Sigmoid colon (tissue), 7 donors: ENCODE measurements around the gene TIMM21. TPM values are rescaled to one million over a fixed set of nuclear protein-coding genes. Genes with fewer than 3 reads are reported as not detected.
A peak's percentile ranks its signal among the peaks of the same experiment; 100 is the strongest.

Source experiments
- DNase-seq: peaks from one replicate; pipeline ENCODE4 v3.0.0-alpha.2; 2019
- H3K27ac ChIP-seq, 4 donors: fragments of 200-600 bp; sonication (generic); one replicate each; pipeline ENCODE4 v1.5.1; 2016 to 2019; ENCODE audit warnings: mild to moderate bottlenecking in 1 of 4
- H3K27me3 ChIP-seq, 3 donors: fragments of 200-600 bp; sonication (generic); one replicate each; pipeline ENCODE4 v1.5.1; 2019; ENCODE audit warnings: mild to moderate bottlenecking in 1 of 3
- H3K36me3 ChIP-seq, 4 donors: fragments of 200-600 bp; sonication (generic); one replicate each; pipeline ENCODE4 v1.5.1; 2016 to 2019
- H3K4me1 ChIP-seq, 4 donors: fragments of 200-600 bp; sonication (generic); one replicate each; pipeline ENCODE4 v1.5.1; 2017 to 2019
- H3K4me3 ChIP-seq, 4 donors: fragments of 200-600 bp; sonication (generic); one replicate each; pipeline ENCODE4 v1.5.1; 2017 to 2019; ENCODE audit warnings: mild to moderate bottlenecking in 2 of 4, moderate library complexity in 1 of 4
- H3K9me3 ChIP-seq, 4 donors: fragments of 200-600 bp in 3 of 4; sonication (generic) in 3 of 4; one replicate each; pipeline versions ENCODE4 v1.5.1 to v1.6.1; 2013 to 2019
- EP300 ChIP-seq, 4 donors: sonication (generic); formaldehyde crosslinking; IDR thresholded peaks; one replicate each; pipeline ENCODE4 v1.6.1; 2017; ENCODE audit warnings: antibody characterized with exemption in 4 of 4
- POLR2A ChIP-seq, 2 donors: fragments of 450-650 bp; IDR thresholded peaks; one replicate each; pipeline ENCODE4 v1.6.1; 2016; ENCODE audit warnings: antibody characterized with exemption in 2 of 2, mild to moderate bottlenecking in 2 of 2, moderate library complexity in 2 of 2
- POLR2AphosphoS5 ChIP-seq, 4 donors: sonication (generic); formaldehyde crosslinking; IDR thresholded peaks; one replicate each; pipeline ENCODE4 v1.6.1; 2017; ENCODE audit warnings: antibody characterized with exemption in 4 of 4
- WGBS, 2 donors: extraction: QIAGEN DNeasy Blood & Tissue Kit; methylation state at CpG; one replicate each; pipeline ENCODE4 v1.1.7; 2013; 5-methylcytosine and 5-hydroxymethylcytosine counted together
- intact Hi-C: fragments of 100-400 bp; cut with DNase I; formaldehyde crosslinking; loops from one replicate; pipeline ENCODE4 v1.15.1; 2023
- polyA plus RNA-seq, 3 donors: library from polyadenylated mRNA; stranded (reverse); fragments of 200-250 nt; gene quantifications; one replicate each; pipeline ENCODE4 v1.2.3, GENCODE V29; 2013
- total RNA-seq, 4 donors: library from RNA; depleted of rRNA; stranded (reverse); fragments of >200 nt; gene quantifications; one replicate each; pipeline ENCODE4 v1.1.0, GENCODE V29; 2016
- TF ChIP-seq, protein P1 (sequence below), 4 experiments: fragments of 450-650 bp in 3 of 4; fragments of 200-600 bp in 1 of 4; IDR thresholded peaks; one replicate each; pipeline ENCODE4 v1.5.1; 2016 to 2019; ENCODE audit warnings: antibody characterized with exemption in 4 of 4, mild to moderate bottlenecking in 3 of 4, moderate library complexity in 2 of 4
- donor health status: healthy with polysubstance abuse.
- donor health status: Bipolar disorder and iron deficiency.
- donor health status: healthy.

The TIMM21 gene
- total and polyA plus RNA-seq, 7 donors: 9.0 to 65.3 (median 42.4) TPM

DNA sequence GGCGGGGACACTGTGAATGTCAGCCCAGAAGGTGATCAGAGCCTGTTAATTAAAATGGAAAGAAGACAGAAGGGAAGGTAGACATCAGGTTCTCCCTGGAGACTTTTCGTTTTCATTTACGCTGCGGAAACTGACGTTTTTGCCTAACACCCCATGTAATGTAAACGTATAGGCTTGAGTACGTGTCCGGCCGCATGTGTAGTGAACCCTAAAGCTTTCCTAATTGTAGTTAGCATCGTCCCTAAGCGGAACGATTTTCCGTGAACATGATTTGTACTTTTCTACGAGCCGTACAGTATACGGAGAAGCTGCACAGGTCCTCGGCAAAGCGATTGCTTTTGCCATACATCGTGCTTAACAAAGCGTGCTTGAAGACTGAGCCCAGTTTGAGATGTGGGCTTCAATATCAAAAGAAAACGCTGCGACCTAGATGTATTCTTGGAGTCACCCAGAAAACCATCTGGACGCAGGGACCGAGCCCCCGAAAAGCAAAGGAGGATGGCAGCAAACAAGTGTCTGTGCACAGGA, 284 bp downstream of the TIMM21 start:
- Histone ChIP-seq H3K9me3 (no peaks in the 10 kb centered on the region), H3K36me3 (peaks cover 0 to 11% (median 0%) of the 10 kb centered on the region in 4 donors), H3K27me3 (no peaks in the 10 kb centered on the region), H3K4me1 (peaks cover 0 to 45% (median 40%) of the 10 kb centered on the region in 4 donors), H3K27ac (peak overlapping the region; percentile 90 to 99 (median 96)), H3K4me3 (peak overlapping the region; percentile 61 to 86 (median 70))
- intact Hi-C loops: loop anchor here (1.0 kb wide), 1 partner anchor 348 kb away; the partner anchor contains the start of gene CNDP2
- 0% methylated on average over 25 of the region's 25 CpGs for WGBS, 2 donors
- no peak for TF ChIP-seq EP300 (IDR thresholded peaks at IDR 0.05)
- TF ChIP-seq POLR2AphosphoS5 (IDR thresholded peaks at IDR 0.05): peak in 1 of 4 donors; percentile 48
- TF ChIP-seq POLR2A (IDR thresholded peaks at IDR 0.05): no peak
- TF ChIP-seq, protein P1, sequence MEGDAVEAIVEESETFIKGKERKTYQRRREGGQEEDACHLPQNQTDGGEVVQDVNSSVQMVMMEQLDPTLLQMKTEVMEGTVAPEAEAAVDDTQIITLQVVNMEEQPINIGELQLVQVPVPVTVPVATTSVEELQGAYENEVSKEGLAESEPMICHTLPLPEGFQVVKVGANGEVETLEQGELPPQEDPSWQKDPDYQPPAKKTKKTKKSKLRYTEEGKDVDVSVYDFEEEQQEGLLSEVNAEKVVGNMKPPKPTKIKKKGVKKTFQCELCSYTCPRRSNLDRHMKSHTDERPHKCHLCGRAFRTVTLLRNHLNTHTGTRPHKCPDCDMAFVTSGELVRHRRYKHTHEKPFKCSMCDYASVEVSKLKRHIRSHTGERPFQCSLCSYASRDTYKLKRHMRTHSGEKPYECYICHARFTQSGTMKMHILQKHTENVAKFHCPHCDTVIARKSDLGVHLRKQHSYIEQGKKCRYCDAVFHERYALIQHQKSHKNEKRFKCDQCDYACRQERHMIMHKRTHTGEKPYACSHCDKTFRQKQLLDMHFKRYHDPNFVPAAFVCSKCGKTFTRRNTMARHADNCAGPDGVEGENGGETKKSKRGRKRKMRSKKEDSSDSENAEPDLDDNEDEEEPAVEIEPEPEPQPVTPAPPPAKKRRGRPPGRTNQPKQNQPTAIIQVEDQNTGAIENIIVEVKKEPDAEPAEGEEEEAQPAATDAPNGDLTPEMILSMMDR (IDR thresholded peaks at IDR 0.05): no peak
- no peak for DNase-seq

DNA sequence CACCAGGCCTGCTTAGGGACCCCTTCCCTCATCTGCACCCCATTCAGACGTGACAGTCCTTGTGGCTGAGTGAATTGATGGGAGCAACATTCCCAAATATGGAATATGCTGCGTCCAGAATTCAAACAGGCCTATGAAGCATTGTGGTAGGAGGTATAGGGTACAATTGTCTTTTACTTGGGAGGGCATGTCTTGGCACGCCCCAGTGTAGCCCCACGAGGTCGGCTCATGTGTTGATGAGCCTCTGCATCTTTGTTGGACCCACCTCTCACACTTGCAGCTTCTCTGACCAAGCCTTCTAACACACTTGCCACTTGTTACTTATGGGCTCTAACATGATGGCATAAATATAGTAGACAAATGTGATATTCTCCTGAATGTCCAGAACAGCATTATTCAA, 1.6 kb downstream of the TIMM21 start:
- Histone ChIP-seq H3K36me3 (peaks cover 0 to 18% (median 2%) of the 10 kb centered on the region in 4 donors), H3K4me1 (peaks cover 0 to 45% (median 40%) of the 10 kb centered on the region in 4 donors), H3K27me3 (no peaks in the 10 kb centered on the region), H3K27ac (no peak overlapping the region), H3K4me3 (peak overlapping the region in 1 of 4 donors; percentile 71), H3K9me3 (no peaks in the 10 kb centered on the region)
- DNase-seq: no peak
- TF ChIP-seq POLR2A (IDR thresholded peaks at IDR 0.05) (no peak), POLR2AphosphoS5 (IDR thresholded peaks at IDR 0.05) (no peak)
- WGBS, 2 donors: 59 to 82% methylated on average over 5 of the region's 5 CpGs
- intact Hi-C loops: no loop called here

DNA sequence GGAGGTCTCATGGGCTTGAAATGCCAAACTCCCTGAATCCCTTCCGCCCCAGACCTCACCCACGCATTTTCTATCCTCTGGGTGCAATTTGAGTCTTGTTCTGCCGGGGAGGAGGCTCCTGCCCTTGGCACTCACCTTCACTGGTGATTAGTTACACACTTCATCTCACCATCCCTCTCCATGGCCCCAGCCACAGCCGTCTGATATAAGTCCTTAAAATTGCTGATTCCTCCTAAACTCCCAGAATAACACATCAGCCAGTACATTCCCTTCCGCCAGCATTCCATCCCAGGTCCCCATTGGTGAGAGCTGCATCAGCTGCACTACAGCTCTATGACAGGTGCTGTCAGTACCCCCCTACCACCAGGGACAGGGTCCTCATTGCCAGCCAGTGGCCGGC, 3.9 kb downstream of the TIMM21 start:
- intact Hi-C loops: no loop called here
- TF ChIP-seq, protein P1 (IDR thresholded peaks at IDR 0.05): no peak
- TF ChIP-seq EP300 (IDR thresholded peaks at IDR 0.05) (no peak), POLR2A (IDR thresholded peaks at IDR 0.05) (no peak), POLR2AphosphoS5 (IDR thresholded peaks at IDR 0.05) (no peak)
- peaks cover 0 to 42% (median 10%) of the 10 kb centered on the region in 4 donors for H3K36me3 ChIP-seq
- no peak for DNase-seq
- 89 to 93% methylated on average over 6 of the region's 6 CpGs for WGBS, 2 donors
- no peak overlapping the region for H3K27ac ChIP-seq
- H3K27me3 ChIP-seq: no peaks in the 10 kb centered on the region
- peaks cover 0 to 39% (median 35%) of the 10 kb centered on the region in 4 donors for H3K4me1 ChIP-seq
- H3K9me3 ChIP-seq: no peaks in the 10 kb centered on the region
- H3K4me3 ChIP-seq: no peak overlapping the region

DNA sequence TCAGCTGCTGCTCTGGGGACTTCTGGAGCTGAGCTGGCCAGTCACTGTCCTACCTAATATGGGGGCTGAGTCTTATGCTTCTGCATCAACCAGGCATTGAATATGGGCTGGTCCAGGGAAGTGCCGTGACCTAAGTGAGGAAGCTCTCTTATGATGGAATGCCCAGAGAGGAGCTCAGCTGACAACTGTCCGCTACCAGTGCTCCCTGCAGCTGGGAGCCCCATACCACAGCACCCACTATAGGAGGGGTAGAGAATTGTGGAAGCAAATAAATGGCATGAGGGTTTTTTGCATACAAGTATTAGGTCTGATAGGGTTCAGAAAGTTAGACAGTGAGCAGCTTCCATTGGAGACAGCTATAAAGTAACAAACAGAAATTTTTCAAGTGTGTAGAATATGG, 4.5 kb downstream of the TIMM21 start:
- no peak for TF ChIP-seq EP300 (IDR thresholded peaks at IDR 0.05)
- TF ChIP-seq, protein P1 (IDR thresholded peaks at IDR 0.05): no peak
- no peak for TF ChIP-seq POLR2A (IDR thresholded peaks at IDR 0.05)
- TF ChIP-seq POLR2AphosphoS5 (IDR thresholded peaks at IDR 0.05): no peak
- no peaks in the 10 kb centered on the region for H3K27me3 ChIP-seq
- no peak overlapping the region for H3K27ac ChIP-seq
- no peaks in the 10 kb centered on the region for H3K9me3 ChIP-seq
- 91 to 93% methylated on average over 2 of the region's 2 CpGs for WGBS, 2 donors
- H3K4me1 ChIP-seq: peaks cover 0 to 36% (median 34%) of the 10 kb centered on the region in 4 donors
- H3K36me3 ChIP-seq: peaks cover 0 to 48% (median 10%) of the 10 kb centered on the region in 4 donors
- intact Hi-C loops: no loop called here
- DNase-seq: no peak
- H3K4me3 ChIP-seq: no peak overlapping the region

DNA sequence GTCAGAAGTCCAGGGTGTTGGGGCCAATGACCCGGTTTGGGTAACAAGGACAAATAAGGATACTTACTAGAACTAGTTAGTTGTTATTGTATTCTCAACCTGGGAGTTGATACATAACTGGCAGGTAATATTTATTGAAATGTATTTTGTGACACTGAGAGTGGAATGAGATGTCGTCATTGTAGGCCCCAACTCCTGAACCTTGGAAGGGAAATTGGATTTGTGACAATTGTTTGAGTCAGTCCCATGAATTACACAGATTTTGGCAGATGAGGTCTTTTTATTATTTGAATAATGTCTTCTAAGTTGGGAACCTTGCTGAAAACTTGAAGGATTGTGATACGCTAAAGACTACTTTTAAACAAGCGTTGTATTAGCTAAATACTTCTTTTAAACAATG, 5.1 kb downstream of the TIMM21 start:
- TF ChIP-seq POLR2AphosphoS5 (IDR thresholded peaks at IDR 0.05) (no peak), POLR2A (IDR thresholded peaks at IDR 0.05) (no peak), EP300 (IDR thresholded peaks at IDR 0.05) (no peak)
- TF ChIP-seq, protein P1 (IDR thresholded peaks at IDR 0.05): no peak
- peaks cover 0 to 53% (median 12%) of the 10 kb centered on the region in 4 donors for H3K36me3 ChIP-seq
- 89 to 92% methylated on average over 4 of the region's 4 CpGs for WGBS, 2 donors
- no peak overlapping the region for H3K27ac ChIP-seq
- peaks cover 0 to 36% (median 34%) of the 10 kb centered on the region in 4 donors for H3K4me1 ChIP-seq
- intact Hi-C loops: no loop called here
- no peak for DNase-seq
- no peak overlapping the region for H3K4me3 ChIP-seq
- no peaks in the 10 kb centered on the region for H3K9me3 ChIP-seq
- H3K27me3 ChIP-seq: no peaks in the 10 kb centered on the region
